Measurements from ENCODE around the gene NOL4L. TPM values are rescaled to one million over a fixed set of nuclear protein-coding genes. Genes with fewer than 3 reads are reported as not detected.

The NOL4L gene
- total RNA-seq, 1 experiment from 2014 or later = 1.4 TPM

DNA sequence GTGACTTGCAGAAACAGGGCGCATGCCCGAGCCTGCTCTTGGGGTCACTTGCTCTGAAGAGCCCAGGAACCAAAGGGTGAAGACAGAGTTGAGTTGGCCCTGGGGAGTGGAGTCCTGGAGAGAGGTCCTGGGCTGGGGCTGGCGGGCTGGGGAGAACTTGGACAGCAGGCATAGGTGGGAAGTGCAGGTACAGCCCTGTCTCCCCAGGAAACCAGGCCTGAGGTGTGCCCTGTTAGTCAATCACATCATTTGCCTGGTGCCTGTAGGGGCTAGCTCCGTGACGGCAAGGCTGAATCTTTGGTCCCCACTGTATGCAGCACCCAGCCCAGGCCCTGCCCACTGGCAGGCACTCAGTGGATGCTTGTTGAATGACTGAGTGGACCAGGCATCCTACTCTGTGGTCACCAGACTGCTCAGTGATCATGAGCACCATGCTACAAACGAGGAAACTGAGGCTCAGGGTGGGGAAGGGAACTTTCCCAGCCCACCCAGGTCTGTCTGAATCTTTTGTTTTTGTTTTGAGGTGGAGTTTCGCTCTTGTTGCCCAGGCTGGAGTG is 15.6 kb upstream of the NOL4L start:
- H3K4me3 ChIP-seq (ENCODE audit: low read depth, low read length, poor library complexity, severe bottlenecking) = no peak overlapping the region
- DNase-seq (ENCODE audit: low spot score) = no peak
- no peaks in the 10 kb centered on the region for H3K9me3 ChIP-seq (ENCODE audit: low read depth, low read length, poor library complexity, severe bottlenecking)
- H3K27ac ChIP-seq (ENCODE audit: low read depth, low read length, poor library complexity, severe bottlenecking) = no peak overlapping the region
- intact Hi-C loops (cut with micrococcal nuclease; ENCODE audit: unreplicated experiment) = no loop called here
- H3K36me3 ChIP-seq (ENCODE audit: insufficient read depth, low read length, poor library complexity, severe bottlenecking) = no peaks in the 10 kb centered on the region
- ChIA-PET CTCF (no interaction called here), POLR2A (ENCODE audit: low non-redundant PET) (no interaction called here)
- TF ChIP-seq, protein P1, sequence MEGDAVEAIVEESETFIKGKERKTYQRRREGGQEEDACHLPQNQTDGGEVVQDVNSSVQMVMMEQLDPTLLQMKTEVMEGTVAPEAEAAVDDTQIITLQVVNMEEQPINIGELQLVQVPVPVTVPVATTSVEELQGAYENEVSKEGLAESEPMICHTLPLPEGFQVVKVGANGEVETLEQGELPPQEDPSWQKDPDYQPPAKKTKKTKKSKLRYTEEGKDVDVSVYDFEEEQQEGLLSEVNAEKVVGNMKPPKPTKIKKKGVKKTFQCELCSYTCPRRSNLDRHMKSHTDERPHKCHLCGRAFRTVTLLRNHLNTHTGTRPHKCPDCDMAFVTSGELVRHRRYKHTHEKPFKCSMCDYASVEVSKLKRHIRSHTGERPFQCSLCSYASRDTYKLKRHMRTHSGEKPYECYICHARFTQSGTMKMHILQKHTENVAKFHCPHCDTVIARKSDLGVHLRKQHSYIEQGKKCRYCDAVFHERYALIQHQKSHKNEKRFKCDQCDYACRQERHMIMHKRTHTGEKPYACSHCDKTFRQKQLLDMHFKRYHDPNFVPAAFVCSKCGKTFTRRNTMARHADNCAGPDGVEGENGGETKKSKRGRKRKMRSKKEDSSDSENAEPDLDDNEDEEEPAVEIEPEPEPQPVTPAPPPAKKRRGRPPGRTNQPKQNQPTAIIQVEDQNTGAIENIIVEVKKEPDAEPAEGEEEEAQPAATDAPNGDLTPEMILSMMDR (conservative IDR thresholded peaks at IDR 0.05; ENCODE audit: low read depth, low read length) = no peak
- no peak for TF ChIP-seq EZH2 (IDR thresholded peaks at IDR 0.05; ENCODE audit: borderline replicate concordance, low read depth, low read length, poor library complexity, severe bottlenecking)
- H3K4me1 ChIP-seq (ENCODE audit: insufficient read depth, low read length, poor library complexity, severe bottlenecking) = no peaks in the 10 kb centered on the region
- no peaks in the 10 kb centered on the region for H3K27me3 ChIP-seq (replicated peaks; ENCODE audit: insufficient read depth, low read depth, low read length, poor library complexity)
- no TSS peak for BruUV-seq (replicated peaks)

DNA sequence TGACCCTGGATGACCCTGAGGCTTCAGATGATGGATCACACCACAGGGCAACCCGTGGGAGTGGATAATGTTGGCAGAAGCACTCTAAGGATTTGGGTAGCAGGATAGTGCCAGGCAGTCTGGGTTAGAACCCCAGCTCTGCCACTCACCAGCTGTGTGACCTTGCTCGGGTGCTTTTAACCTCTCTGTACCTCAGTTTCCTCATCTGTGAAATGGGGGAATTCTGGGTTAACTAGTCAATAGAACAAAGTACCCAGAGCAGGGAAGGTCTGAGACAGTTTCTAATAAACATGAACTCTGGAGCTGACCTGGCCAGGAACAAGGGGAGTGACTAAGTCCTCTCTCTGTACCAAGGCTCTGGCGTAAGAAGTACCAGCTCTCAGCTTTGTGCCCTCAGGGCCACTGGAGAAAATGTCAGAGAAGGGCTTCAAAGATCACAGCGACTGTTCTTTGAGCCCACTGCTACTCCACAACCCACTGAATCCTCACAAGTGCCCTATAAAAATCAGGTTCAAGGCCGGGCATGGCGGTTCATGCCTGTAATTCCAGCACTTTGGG is 14.7 kb upstream of the NOL4L start:
- intact Hi-C loops (cut with micrococcal nuclease; ENCODE audit: unreplicated experiment) = no loop called here
- POLR2A ChIA-PET (ENCODE audit: low non-redundant PET) = interaction anchor here (0.7 kb wide), 1 partner anchor 926 kb away, joined by 3 read pairs; no protein-coding TSS in a partner anchor
- DNase-seq (ENCODE audit: low spot score) = no peak
- CTCF ChIA-PET = no interaction called here
- BruUV-seq (replicated peaks) = no TSS peak
- no peaks in the 10 kb centered on the region for H3K36me3 ChIP-seq (ENCODE audit: insufficient read depth, low read length, poor library complexity, severe bottlenecking)
- no peaks in the 10 kb centered on the region for H3K27me3 ChIP-seq (replicated peaks; ENCODE audit: insufficient read depth, low read depth, low read length, poor library complexity)
- H3K27ac ChIP-seq (ENCODE audit: low read depth, low read length, poor library complexity, severe bottlenecking) = no peak overlapping the region
- H3K4me1 ChIP-seq (ENCODE audit: insufficient read depth, low read length, poor library complexity, severe bottlenecking) = no peaks in the 10 kb centered on the region
- H3K4me3 ChIP-seq (ENCODE audit: low read depth, low read length, poor library complexity, severe bottlenecking) = no peak overlapping the region
- TF ChIP-seq EZH2 (IDR thresholded peaks at IDR 0.05; ENCODE audit: borderline replicate concordance, low read depth, low read length, poor library complexity, severe bottlenecking) = no peak
- TF ChIP-seq, protein P1 (conservative IDR thresholded peaks at IDR 0.05; ENCODE audit: low read depth, low read length) = no peak
- no peaks in the 10 kb centered on the region for H3K9me3 ChIP-seq (ENCODE audit: low read depth, low read length, poor library complexity, severe bottlenecking)

DNA sequence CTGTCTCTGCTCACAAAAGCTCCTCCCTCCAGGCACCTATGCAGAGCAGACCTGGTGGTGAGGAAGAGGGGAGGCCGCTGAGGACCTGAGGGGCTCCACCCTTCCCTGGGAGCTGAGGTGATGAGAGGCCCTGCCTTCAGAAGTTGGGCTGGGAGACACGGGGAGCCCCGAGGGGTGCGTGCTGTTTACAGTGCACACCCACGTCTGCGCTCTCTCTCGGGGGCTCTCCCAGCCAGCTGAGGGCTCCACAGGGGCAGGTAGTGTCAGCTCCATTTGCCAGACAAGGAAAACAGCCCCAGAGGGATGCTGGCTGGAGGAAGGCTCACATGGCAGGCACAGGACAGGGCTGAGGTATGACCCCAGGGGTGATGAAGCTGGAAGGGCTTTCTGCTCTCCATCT is 13.5 kb upstream of the NOL4L start:
- Histone ChIP-seq H3K4me3 (ENCODE audit: low read depth, low read length, poor library complexity, severe bottlenecking) (no peak overlapping the region), H3K9me3 (ENCODE audit: low read depth, low read length, poor library complexity, severe bottlenecking) (no peaks in the 10 kb centered on the region), H3K36me3 (ENCODE audit: insufficient read depth, low read length, poor library complexity, severe bottlenecking) (no peaks in the 10 kb centered on the region), H3K4me1 (ENCODE audit: insufficient read depth, low read length, poor library complexity, severe bottlenecking) (no peaks in the 10 kb centered on the region), H3K27ac (ENCODE audit: low read depth, low read length, poor library complexity, severe bottlenecking) (no peak overlapping the region), H3K27me3 (replicated peaks; ENCODE audit: insufficient read depth, low read depth, low read length, poor library complexity) (no peaks in the 10 kb centered on the region)
- DNase-seq (ENCODE audit: low spot score) = no peak
- BruUV-seq (replicated peaks) = no TSS peak
- POLR2A ChIA-PET (ENCODE audit: low non-redundant PET) = no interaction called here
- CTCF ChIA-PET = no interaction called here
- intact Hi-C loops (cut with micrococcal nuclease; ENCODE audit: unreplicated experiment) = no loop called here
- no peak for TF ChIP-seq EZH2 (IDR thresholded peaks at IDR 0.05; ENCODE audit: borderline replicate concordance, low read depth, low read length, poor library complexity, severe bottlenecking)

DNA sequence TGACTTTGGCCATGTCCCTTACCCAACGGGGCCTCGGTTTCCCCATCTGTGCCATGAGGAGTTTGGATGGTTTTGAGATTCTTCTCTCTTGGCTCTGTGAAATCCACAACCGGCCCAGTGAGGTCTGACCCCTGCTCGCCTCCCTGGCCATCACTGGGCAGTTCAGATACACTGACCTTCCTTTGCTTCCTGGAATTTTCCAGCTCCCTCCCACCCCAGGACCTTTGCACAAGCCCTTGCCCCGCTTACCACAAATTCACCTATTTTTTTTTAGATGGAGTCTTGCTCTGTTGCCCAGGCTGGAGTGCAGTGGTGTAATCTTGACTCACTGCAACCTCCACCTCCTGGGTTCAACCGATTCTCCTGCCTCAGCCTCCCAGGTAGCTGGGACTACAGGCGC is 12.6 kb upstream of the NOL4L start:
- no peaks in the 10 kb centered on the region for H3K27me3 ChIP-seq (replicated peaks; ENCODE audit: insufficient read depth, low read depth, low read length, poor library complexity)
- TF ChIP-seq, protein P1 (conservative IDR thresholded peaks at IDR 0.05; ENCODE audit: low read depth, low read length) = no peak
- TF ChIP-seq EZH2 (IDR thresholded peaks at IDR 0.05; ENCODE audit: borderline replicate concordance, low read depth, low read length, poor library complexity, severe bottlenecking) = no peak
- H3K4me1 ChIP-seq (ENCODE audit: insufficient read depth, low read length, poor library complexity, severe bottlenecking) = no peaks in the 10 kb centered on the region
- BruUV-seq (replicated peaks) = no TSS peak
- no peaks in the 10 kb centered on the region for H3K9me3 ChIP-seq (ENCODE audit: low read depth, low read length, poor library complexity, severe bottlenecking)
- no peak overlapping the region for H3K4me3 ChIP-seq (ENCODE audit: low read depth, low read length, poor library complexity, severe bottlenecking)
- ChIA-PET CTCF (no interaction called here), POLR2A (ENCODE audit: low non-redundant PET) (no interaction called here)
- no peak for DNase-seq (ENCODE audit: low spot score)
- intact Hi-C loops (cut with micrococcal nuclease; ENCODE audit: unreplicated experiment) = no loop called here
- no peaks in the 10 kb centered on the region for H3K36me3 ChIP-seq (ENCODE audit: insufficient read depth, low read length, poor library complexity, severe bottlenecking)
- no peak overlapping the region for H3K27ac ChIP-seq (ENCODE audit: low read depth, low read length, poor library complexity, severe bottlenecking)

All from A673 (cell line).